ENCODE results near the gene RAET1E.

- TF ChIP-seq EZH2phosphoT487 (IDR thresholded peaks at IDR 0.05; ENCODE audit: low read length) (no peak), EZH2 (optimal IDR thresholded peaks at IDR 0.05; ENCODE audit: low read depth, low read length) (no peak)
- TF ChIP-seq, protein P1, sequence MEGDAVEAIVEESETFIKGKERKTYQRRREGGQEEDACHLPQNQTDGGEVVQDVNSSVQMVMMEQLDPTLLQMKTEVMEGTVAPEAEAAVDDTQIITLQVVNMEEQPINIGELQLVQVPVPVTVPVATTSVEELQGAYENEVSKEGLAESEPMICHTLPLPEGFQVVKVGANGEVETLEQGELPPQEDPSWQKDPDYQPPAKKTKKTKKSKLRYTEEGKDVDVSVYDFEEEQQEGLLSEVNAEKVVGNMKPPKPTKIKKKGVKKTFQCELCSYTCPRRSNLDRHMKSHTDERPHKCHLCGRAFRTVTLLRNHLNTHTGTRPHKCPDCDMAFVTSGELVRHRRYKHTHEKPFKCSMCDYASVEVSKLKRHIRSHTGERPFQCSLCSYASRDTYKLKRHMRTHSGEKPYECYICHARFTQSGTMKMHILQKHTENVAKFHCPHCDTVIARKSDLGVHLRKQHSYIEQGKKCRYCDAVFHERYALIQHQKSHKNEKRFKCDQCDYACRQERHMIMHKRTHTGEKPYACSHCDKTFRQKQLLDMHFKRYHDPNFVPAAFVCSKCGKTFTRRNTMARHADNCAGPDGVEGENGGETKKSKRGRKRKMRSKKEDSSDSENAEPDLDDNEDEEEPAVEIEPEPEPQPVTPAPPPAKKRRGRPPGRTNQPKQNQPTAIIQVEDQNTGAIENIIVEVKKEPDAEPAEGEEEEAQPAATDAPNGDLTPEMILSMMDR (IDR thresholded peaks at IDR 0.05; ENCODE audit: low read length), result no peak
Observed at GRCh38 chr6:149860834-149861602, 36.9 kb downstream of the RAET1E start.
